ENCODE measurements around the gene ZMYND11. TPM values are rescaled to one million over a fixed set of nuclear protein-coding genes. Genes with fewer than 3 reads are reported as not detected.

Gene ZMYND11
- total RNA-seq (2021; fragmentation: NEBNext Ultra II Directional; extraction: Animal tissue kit (Norgen Biotek cat#: 25700)) (24.3 and 26.6 TPM in 2 replicates), polyA plus RNA-seq (2011; rRNA removed) (4.4 and 7.5 TPM in 2 replicates), polyA minus RNA-seq (2011; rRNA and poly(A)+ RNA removed) (12.1 and 18.5 TPM in 2 replicates)
- 9.0 TPM for polyA plus RNA-seq (2011; cell fraction: cytosol; rRNA removed)
- 11.6 TPM for polyA plus RNA-seq (2011; cell fraction: nucleus; rRNA removed)
- polyA plus RNA-seq (2012, experiment 1 of 2), result 15.7 to 24.8 TPM (median 18.2 TPM) in 4 replicates
- polyA plus RNA-seq (2012, experiment 2 of 2), result 1.3 TPM
- polyA plus RNA-seq (2013, experiment 1 of 2), result 14.6 TPM
- polyA plus RNA-seq (2013, experiment 2 of 2), result 12.8 TPM
- polyA minus RNA-seq (2011; cell fraction: cytosol; rRNA and poly(A)+ RNA removed), result 8.1 TPM
- polyA minus RNA-seq (2011; cell fraction: nucleus; rRNA and poly(A)+ RNA removed), result 32.0 TPM
- long read RNA-seq, experiment 1, partial matches to known transcripts, result 17 of 26 reads
- long read RNA-seq, experiment 1, other reads (novel, unspliced or antisense), result 9 of 26 reads
- long read RNA-seq, experiment 2, partial matches to known transcripts, result 1 of 4 reads
- long read RNA-seq, experiment 2, other reads (novel, unspliced or antisense), result 2 of 4 reads

DNA sequence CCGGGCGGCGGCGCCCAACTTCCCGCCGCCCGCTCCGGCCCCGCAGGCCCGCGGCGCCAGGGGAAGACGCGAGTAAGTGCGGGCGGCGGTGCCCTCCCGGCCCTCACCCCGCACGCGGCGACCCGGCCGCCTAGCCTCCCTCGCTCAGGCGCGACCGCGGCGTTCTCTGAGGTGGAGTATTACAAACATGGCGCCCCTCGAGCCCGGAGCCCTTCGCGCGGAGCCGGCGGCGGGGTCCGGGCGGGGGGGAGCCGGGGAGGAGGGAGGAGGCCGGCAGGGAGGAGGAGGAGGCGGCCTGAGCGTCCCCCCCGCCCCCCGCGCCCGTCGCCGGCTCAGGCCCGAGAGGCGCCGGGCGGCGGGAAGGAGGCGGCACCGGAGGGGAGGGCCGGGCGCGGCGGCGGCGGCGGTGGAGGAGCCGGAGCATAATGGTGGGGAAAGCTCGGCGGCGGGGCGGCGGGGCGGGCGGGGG lies at the start of gene ZMYND11:
Gene ZMYND11 (plus strand): TSS at position 324 of the 469 bp plus-strand sequence. CDS start 44,558 bp downstream, outside the sequence.
- H4K5ac ChIP-seq (ENCODE audit: insufficient read length, low read depth, low read length), result peak within 1 kb of the TSS; percentile 78
- DNase-seq (ENCODE audit: low read depth in 1 of 2, low spot score in 2 of 2), result peak in 1 of 2 experiments; percentile 68
- H3K56ac ChIP-seq (replicated peaks; ENCODE audit: insufficient read length, low read depth, low read length), result peak within 1 kb of the TSS; percentile 51
- peak within 1 kb of the TSS; percentile 64 for H2AFZ ChIP-seq (ENCODE audit: low read length)
- ChIA-PET CTCF (ENCODE audit: partially characterized antibody) (no interaction called here), POLR2A (ENCODE audit: partially characterized antibody) (interaction anchor here (0.9 to 1.8 kb wide), 5 partner anchors 9 to 287 kb away, joined by 3 to 5 read pairs (median 3); no protein-coding TSS in a partner anchor)
- no peak within 1 kb of the TSS for H2BK20ac ChIP-seq (ENCODE audit: low read length)
- H2AK5ac ChIP-seq (ENCODE audit: low read depth, low read length), result no peak within 1 kb of the TSS
- peak within 1 kb of the TSS; percentile 95 for H3K4me2 ChIP-seq (ENCODE audit: insufficient read depth in 1 of 2, low read depth in 2 of 2, low read length in 2 of 2)
- no peak for FAIRE-seq
- no peaks in the 10 kb centered on the region for H3K9me3 ChIP-seq (ENCODE audit: insufficient read depth in 2 of 2, low read depth in 1 of 2, low read length in 1 of 2)
- H3K23me2 ChIP-seq (ENCODE audit: low read depth, low read length), result peaks cover 12% of the 10 kb centered on the region
- H4K20me1 ChIP-seq (replicated peaks in 1 of 2; ENCODE audit: control insufficient read depth in 1 of 2, insufficient read depth in 2 of 2, low read length in 2 of 2), result peaks cover 8 to 13% of the 10 kb centered on the region in 2 experiments
- 0 out of 2 replicates have a peak within 1 kb of the TSS, but pooled peaks have one; percentile 47 for H2BK15ac ChIP-seq (ENCODE audit: low read length)
- H3K27me3 ChIP-seq (replicated peaks in 1 of 4; ENCODE audit: control insufficient read depth in 3 of 4, extremely low read depth in 1 of 4, insufficient read depth in 3 of 4, low read length in 3 of 4), result peaks cover 0 to 15% (median 7%) of the 10 kb centered on the region in 4 experiments; a peak in 5 of 7 replicates
- H3K4me1 ChIP-seq (replicated peaks in 1 of 4; ENCODE audit: control insufficient read depth in 3 of 4, insufficient read depth in 4 of 4, low read length in 3 of 4), result peaks cover 0 to 4% (median 3%) of the 10 kb centered on the region in 4 experiments; a peak in 4 of 7 replicates
- no peak within 1 kb of the TSS for H3K23ac ChIP-seq (ENCODE audit: insufficient read length)
- H4K8ac ChIP-seq (ENCODE audit: extremely low read depth, insufficient read depth, low read length), result peak within 1 kb of the TSS; percentile 96
- H3K18ac ChIP-seq (ENCODE audit: extremely low read depth, low read length), result peak within 1 kb of the TSS; percentile 89; the same call in 1 of the 2 replicates
- WGBS, 2 experiments (ENCODE audit: extremely low coverage in 1 of 2, insufficient coverage in 1 of 2, insufficient read length in 1 of 2, insufficient replicate concordance in 2 of 2, low coverage in 1 of 2, low lambda C conversion rate in 2 of 2, missing lambda C conversion rate in 1 of 2), result 0% methylated on average over 16 of the region's 73 CpGs; no CpG with 5 or more reads in 1 of the 2 experiments
- peak within 1 kb of the TSS; percentile 89 for H4K91ac ChIP-seq (replicated peaks; ENCODE audit: insufficient read length, low read length)
- H2BK12ac ChIP-seq (ENCODE audit: low read depth, low read length), result peak within 1 kb of the TSS; percentile 72; the same call in 1 of the 2 replicates
- H3K14ac ChIP-seq (ENCODE audit: insufficient read length), result no peak within 1 kb of the TSS
- peak within 1 kb of the TSS; percentile 66 to 97 (median 80) for H3K9ac ChIP-seq (replicated peaks in 1 of 4; ENCODE audit: extremely low read depth in 1 of 4, low read depth in 3 of 4, low read length in 3 of 4)
- H3K79me2 ChIP-seq (ENCODE audit: control insufficient read depth in 1 of 2, insufficient read depth in 2 of 2, low read length in 2 of 2), result peaks cover 8 to 40% of the 10 kb centered on the region in 2 experiments
- H3K4me3 ChIP-seq (ENCODE audit: extremely low read depth in 1 of 4, insufficient read depth in 2 of 4, low read depth in 3 of 4, low read length in 4 of 4), result peak within 1 kb of the TSS; percentile 71 to 77 (median 74)
- no peak within 1 kb of the TSS for H3K4ac ChIP-seq (replicated peaks; ENCODE audit: insufficient read length, low read depth, low read length)
- no peak within 1 kb of the TSS for H2BK120ac ChIP-seq (replicated peaks; ENCODE audit: low read depth, low read length)
- H2BK5ac ChIP-seq (ENCODE audit: low read depth, low read length), result no peak within 1 kb of the TSS
- H3K27ac ChIP-seq (ENCODE audit: low read depth, low read length), result peak within 1 kb of the TSS; percentile 81; the same call in 1 of the 2 replicates
- H3K79me1 ChIP-seq (ENCODE audit: low read depth, low read length), result no peaks in the 10 kb centered on the region
- H3K36me3 ChIP-seq (ENCODE audit: control insufficient read depth in 2 of 4, insufficient read depth in 4 of 4, low read length in 3 of 4), result no peaks in the 10 kb centered on the region
- TF ChIP-seq SP2 (IDR thresholded peaks at IDR 0.05; ENCODE audit: low read length), result no peak
- TF ChIP-seq RNF2 (IDR thresholded peaks at IDR 0.05; ENCODE audit: borderline replicate concordance, low read depth, low read length, missing control alignments, poor library complexity, severe bottlenecking), result no peak
- peak; percentile 40; the same call in 1 of the 2 replicates for TF ChIP-seq TBP (IDR thresholded peaks at IDR 0.05; ENCODE audit: low read depth, low read length)
- no peak for TF ChIP-seq RAD21 (IDR thresholded peaks at IDR 0.05 in 1 of 2, conservative IDR thresholded peaks at IDR 0.05 in 1 of 2; ENCODE audit: low read depth in 2 of 2, low read length in 2 of 2)
- TF ChIP-seq, protein P1, sequence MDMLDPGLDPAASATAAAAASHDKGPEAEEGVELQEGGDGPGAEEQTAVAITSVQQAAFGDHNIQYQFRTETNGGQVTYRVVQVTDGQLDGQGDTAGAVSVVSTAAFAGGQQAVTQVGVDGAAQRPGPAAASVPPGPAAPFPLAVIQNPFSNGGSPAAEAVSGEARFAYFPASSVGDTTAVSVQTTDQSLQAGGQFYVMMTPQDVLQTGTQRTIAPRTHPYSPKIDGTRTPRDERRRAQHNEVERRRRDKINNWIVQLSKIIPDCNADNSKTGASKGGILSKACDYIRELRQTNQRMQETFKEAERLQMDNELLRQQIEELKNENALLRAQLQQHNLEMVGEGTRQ (IDR thresholded peaks at IDR 0.05; ENCODE audit: low read length), result no peak
- TF ChIP-seq KDM1A (IDR thresholded peaks at IDR 0.05; ENCODE audit: borderline replicate concordance, low read length), result no peak
- TF ChIP-seq TAF1 (IDR thresholded peaks at IDR 0.05; ENCODE audit: low read depth, low read length), result peak; percentile 25; the same call in 1 of the 2 replicates
- TF ChIP-seq YY1 (IDR thresholded peaks at IDR 0.05; ENCODE audit: low read depth, low read length), result peak; percentile 72; the same call in 1 of the 2 replicates
